Measurements from ENCODE around the gene MBP. TPM values are rescaled to one million over a fixed set of nuclear protein-coding genes. Genes with fewer than 3 reads are reported as not detected.

The MBP gene
- total RNA-seq, 1 donor from 2014 or later, result 35.0 TPM

DNA sequence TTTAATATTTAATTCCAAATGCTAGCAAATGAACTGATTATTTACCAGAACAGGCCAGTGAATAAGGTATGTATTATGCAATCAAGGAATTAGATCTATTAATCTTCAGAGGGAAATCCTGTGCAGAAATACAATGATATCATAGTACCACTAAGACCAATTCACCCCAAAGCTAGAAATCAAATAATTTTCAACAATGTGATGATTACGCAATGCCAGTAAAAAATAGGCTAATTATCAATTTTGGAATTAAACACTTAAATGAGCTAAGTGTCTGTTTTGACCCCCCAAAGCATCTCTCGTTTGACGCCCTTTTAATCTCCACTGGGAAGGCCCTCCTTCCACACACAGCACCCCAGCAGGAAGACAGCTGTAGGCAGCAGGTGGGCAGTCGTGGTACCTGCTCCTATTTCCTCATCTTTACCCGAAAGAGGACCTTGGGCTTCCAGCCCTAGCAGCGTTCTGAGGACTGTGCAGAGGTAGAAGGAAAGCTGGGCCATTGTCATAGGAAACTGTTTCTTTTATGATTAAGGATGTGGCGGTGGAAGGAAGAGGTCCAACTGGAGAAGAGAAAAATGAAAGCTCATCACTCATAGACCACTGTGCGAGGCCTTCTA, 84.7 kb downstream of the MBP start:
- TF ChIP-seq, protein P1, sequence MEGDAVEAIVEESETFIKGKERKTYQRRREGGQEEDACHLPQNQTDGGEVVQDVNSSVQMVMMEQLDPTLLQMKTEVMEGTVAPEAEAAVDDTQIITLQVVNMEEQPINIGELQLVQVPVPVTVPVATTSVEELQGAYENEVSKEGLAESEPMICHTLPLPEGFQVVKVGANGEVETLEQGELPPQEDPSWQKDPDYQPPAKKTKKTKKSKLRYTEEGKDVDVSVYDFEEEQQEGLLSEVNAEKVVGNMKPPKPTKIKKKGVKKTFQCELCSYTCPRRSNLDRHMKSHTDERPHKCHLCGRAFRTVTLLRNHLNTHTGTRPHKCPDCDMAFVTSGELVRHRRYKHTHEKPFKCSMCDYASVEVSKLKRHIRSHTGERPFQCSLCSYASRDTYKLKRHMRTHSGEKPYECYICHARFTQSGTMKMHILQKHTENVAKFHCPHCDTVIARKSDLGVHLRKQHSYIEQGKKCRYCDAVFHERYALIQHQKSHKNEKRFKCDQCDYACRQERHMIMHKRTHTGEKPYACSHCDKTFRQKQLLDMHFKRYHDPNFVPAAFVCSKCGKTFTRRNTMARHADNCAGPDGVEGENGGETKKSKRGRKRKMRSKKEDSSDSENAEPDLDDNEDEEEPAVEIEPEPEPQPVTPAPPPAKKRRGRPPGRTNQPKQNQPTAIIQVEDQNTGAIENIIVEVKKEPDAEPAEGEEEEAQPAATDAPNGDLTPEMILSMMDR (IDR thresholded peaks at IDR 0.05; ENCODE audit: borderline replicate concordance), result no peak
- intact Hi-C loops (cut with micrococcal nuclease), result no loop called here
- H3K27me3 ChIP-seq (ENCODE audit: low read depth), result no peaks in the 10 kb centered on the region
- no peak overlapping the region for H3K4me3 ChIP-seq
- H3K4me1 ChIP-seq, result peaks cover 14% of the 10 kb centered on the region
- no peaks in the 10 kb centered on the region for H3K9me3 ChIP-seq (replicated peaks)
- DNase-seq, result no peak
- H3K27ac ChIP-seq (replicated peaks), result no peak overlapping the region
- peaks cover 8% of the 10 kb centered on the region for H3K36me3 ChIP-seq

DNA sequence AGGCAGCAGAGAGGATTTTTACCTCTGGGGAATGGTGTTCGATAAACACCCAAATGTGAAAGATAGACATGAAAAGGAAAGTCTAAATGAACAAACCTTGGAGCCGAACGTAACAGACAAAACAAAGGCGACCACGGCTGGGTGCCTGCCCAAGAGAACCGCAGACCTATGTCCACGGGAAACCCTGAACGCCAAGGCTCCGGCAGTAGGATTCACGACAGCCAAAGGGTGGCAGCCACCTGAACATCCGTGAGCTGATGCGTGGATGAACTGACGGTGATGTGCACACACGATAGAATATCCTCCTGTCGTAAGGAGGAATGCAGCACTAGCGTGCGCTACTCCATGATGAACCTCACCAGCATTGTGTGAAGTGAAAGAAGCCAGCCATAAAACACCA, 85.6 kb downstream of the MBP start:
- peaks cover 15% of the 10 kb centered on the region for H3K4me1 ChIP-seq
- DNase-seq, result no peak
- no peaks in the 10 kb centered on the region for H3K9me3 ChIP-seq (replicated peaks)
- no peak overlapping the region for H3K27ac ChIP-seq (replicated peaks)
- intact Hi-C loops (cut with micrococcal nuclease), result no loop called here
- H3K4me3 ChIP-seq, result no peak overlapping the region
- TF ChIP-seq, protein P1 (IDR thresholded peaks at IDR 0.05; ENCODE audit: borderline replicate concordance), result no peak
- peaks cover 8% of the 10 kb centered on the region for H3K36me3 ChIP-seq
- no peaks in the 10 kb centered on the region for H3K27me3 ChIP-seq (ENCODE audit: low read depth)

DNA sequence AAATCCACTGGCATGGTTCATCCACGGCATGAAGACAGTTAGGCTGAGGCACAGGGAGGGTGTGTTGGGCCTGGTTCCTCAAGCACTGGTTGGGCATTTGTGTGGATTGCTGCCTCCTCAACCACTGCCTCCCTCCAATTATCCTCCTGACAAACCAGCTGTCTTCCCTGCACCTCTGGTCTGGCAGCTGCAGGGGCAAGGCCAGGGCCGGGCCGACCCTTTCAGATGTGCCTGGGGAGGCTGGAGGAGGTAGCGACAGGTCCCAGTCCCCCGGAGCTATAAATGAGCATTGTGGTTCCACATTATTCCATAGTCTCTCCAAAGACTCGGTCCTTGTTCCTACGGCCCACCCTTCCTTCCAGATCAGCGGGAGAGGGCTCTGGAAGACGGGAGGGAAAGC, 86.2 kb downstream of the MBP start:
- no peak for DNase-seq
- no peaks in the 10 kb centered on the region for H3K27me3 ChIP-seq (ENCODE audit: low read depth)
- no peak overlapping the region for H3K4me3 ChIP-seq
- H3K4me1 ChIP-seq, result peaks cover 17% of the 10 kb centered on the region
- no peak overlapping the region for H3K27ac ChIP-seq (replicated peaks)
- TF ChIP-seq, protein P1 (IDR thresholded peaks at IDR 0.05; ENCODE audit: borderline replicate concordance), result no peak
- peaks cover 8% of the 10 kb centered on the region for H3K36me3 ChIP-seq
- intact Hi-C loops (cut with micrococcal nuclease), result no loop called here
- H3K9me3 ChIP-seq (replicated peaks), result no peaks in the 10 kb centered on the region

DNA sequence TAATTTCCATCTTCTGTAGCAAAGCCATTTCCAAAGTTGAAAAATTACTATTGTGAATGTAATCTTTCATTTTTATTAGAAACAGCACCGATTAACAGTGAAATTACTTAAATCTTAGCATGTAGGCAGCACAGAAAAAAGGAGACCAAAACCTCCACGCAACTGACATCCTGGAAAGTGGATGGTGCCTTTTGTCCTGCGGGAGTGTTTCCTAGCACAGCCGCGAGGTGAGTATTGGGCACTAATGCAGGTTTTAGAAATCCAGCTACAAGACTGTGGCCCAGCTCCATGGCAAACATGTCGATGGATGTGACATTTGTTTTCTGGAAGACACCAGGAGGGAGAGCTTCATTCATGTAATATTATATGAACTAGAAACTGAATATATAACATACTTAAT, 86.9 kb downstream of the MBP start:
- H3K9me3 ChIP-seq (replicated peaks), result no peaks in the 10 kb centered on the region
- peaks cover 8% of the 10 kb centered on the region for H3K36me3 ChIP-seq
- H3K27me3 ChIP-seq (ENCODE audit: low read depth), result no peaks in the 10 kb centered on the region
- no peak overlapping the region for H3K4me3 ChIP-seq
- DNase-seq, result no peak
- intact Hi-C loops (cut with micrococcal nuclease), result no loop called here
- TF ChIP-seq, protein P1 (IDR thresholded peaks at IDR 0.05; ENCODE audit: borderline replicate concordance), result no peak
- H3K4me1 ChIP-seq, result peaks cover 17% of the 10 kb centered on the region
- no peak overlapping the region for H3K27ac ChIP-seq (replicated peaks)

DNA sequence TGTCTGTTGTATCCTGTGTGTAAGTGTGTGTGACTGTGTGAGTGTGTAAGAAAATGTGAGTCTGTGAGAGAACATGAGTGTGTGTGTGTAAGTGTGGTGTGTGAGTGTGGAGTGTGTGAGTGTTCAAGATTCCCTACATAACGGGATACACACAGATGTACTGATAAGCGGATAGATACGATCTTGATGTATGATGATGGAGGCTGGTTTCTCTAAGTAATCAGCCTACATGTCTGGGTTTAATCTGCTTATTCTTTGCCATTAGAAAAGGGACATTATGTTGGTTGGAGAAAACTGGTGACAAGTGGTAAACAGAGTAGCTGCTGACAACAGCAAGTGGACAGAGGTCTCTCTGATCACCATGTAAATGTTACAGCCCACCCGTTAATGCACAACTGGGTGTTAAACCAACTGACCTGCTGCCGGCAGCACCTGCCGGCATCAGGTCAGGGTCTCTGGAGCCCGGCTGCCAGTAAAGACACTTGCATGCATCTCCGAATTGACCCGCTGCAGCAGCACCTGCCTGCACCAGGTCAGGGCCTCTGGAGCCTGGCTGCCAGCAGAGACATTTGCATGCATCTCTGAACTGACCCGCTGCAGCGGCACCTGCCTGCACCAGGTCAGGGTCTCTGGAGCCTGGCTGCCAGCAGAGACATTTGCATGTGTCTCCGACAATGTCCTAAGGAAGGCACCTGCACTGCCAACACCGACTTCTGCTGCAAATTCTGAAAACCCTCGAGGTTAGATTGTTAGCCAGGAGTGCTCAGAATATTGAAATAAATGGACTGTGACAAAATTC, 87.5 kb downstream of the MBP start:
- H3K4me1 ChIP-seq, result peaks cover 14% of the 10 kb centered on the region
- TF ChIP-seq, protein P1 (IDR thresholded peaks at IDR 0.05; ENCODE audit: borderline replicate concordance), result no peak
- no peak overlapping the region for H3K27ac ChIP-seq (replicated peaks)
- peaks cover 8% of the 10 kb centered on the region for H3K36me3 ChIP-seq
- no peak overlapping the region for H3K4me3 ChIP-seq
- intact Hi-C loops (cut with micrococcal nuclease), result no loop called here
- no peaks in the 10 kb centered on the region for H3K9me3 ChIP-seq (replicated peaks)
- H3K27me3 ChIP-seq (ENCODE audit: low read depth), result no peaks in the 10 kb centered on the region
- DNase-seq, result no peak
